Mesenchymal stem cell (in vitro differentiated cells and primary cell): ENCODE data around the gene ANGEL1.
A peak's percentile ranks its signal among the peaks of the same experiment; 100 is the strongest.

Experiments
- DNase-seq: peaks from one replicate; pipeline ENCODE4 v3.0.0-alpha.2; 2013
- H2AFZ ChIP-seq: one replicate; pipeline ENCODE4 v1.6.1; 2013; ENCODE audit warnings: low read depth, mild to moderate bottlenecking, control low read depth, inconsistent platforms, low read length, moderate library complexity
- H2AK5ac ChIP-seq: 2 replicates; pipeline ENCODE4 v1.6.1; 2013; ENCODE audit warnings: low read length, moderate library complexity, mild to moderate bottlenecking, inconsistent platforms; ENCODE audit not compliant: severe bottlenecking
- H2BK120ac ChIP-seq: one replicate; pipeline ENCODE4 v1.6.1; 2013; ENCODE audit warnings: low read depth, mild to moderate bottlenecking, inconsistent platforms, low read length, moderate library complexity
- H2BK12ac ChIP-seq, 2 experiments: one replicate each; pipeline ENCODE4 v1.6.1; 2013; ENCODE audit warnings: inconsistent platforms in 2 of 2, low read length in 2 of 2, mild to moderate bottlenecking in 2 of 2, moderate library complexity in 2 of 2, control low read depth in 1 of 2
- H2BK15ac ChIP-seq: one replicate; pipeline ENCODE4 v1.6.1; 2013; ENCODE audit warnings: mild to moderate bottlenecking, low read depth, inconsistent platforms; ENCODE audit not compliant: poor library complexity, severe bottlenecking
- H2BK5ac ChIP-seq: 2 replicates; pipeline ENCODE4 v1.6.1; 2013; ENCODE audit warnings: low read depth, mild to moderate bottlenecking, low read length, control low read depth, inconsistent platforms; ENCODE audit not compliant: poor library complexity, severe bottlenecking
- H3K14ac ChIP-seq, 2 experiments: one replicate each; pipeline ENCODE4 v1.6.1; 2013; ENCODE audit warnings: inconsistent platforms in 2 of 2, low read length in 2 of 2, control low read depth in 1 of 2, mild to moderate bottlenecking in 1 of 2, moderate library complexity in 1 of 2
- H3K18ac ChIP-seq, 2 experiments: one replicate each; pipeline ENCODE4 v1.6.1; 2013; ENCODE audit warnings: inconsistent platforms in 2 of 2, low read length in 2 of 2, control low read depth in 1 of 2, low read depth in 1 of 2, mild to moderate bottlenecking in 1 of 2
- H3K23ac ChIP-seq, 2 experiments: one replicate each; pipeline ENCODE4 v1.6.1; 2013; ENCODE audit warnings: inconsistent platforms in 2 of 2, low read length in 2 of 2, mild to moderate bottlenecking in 2 of 2, moderate library complexity in 2 of 2, control low read depth in 1 of 2
- H3K27ac ChIP-seq: 2 replicates; pipeline ENCODE4 v1.5.1; 2013; ENCODE audit warnings: mild to moderate bottlenecking, moderate library complexity, low read length, control low read depth, inconsistent platforms; ENCODE audit not compliant: poor library complexity, severe bottlenecking
- H3K27me3 ChIP-seq, 2 experiments: 2 replicates each; pipeline versions ENCODE4 v1.6.1 to v1.7.0; 2013; ENCODE audit warnings: low read length in 2 of 2, mild to moderate bottlenecking in 2 of 2, moderate library complexity in 2 of 2, control low read depth in 1 of 2, inconsistent platforms in 1 of 2; ENCODE audit not compliant: control insufficient read depth in 1 of 2, insufficient read depth in 1 of 2
- H3K36me3 ChIP-seq, 2 experiments: 2 replicates each; pipeline versions ENCODE4 v1.6.1 to v1.7.0; 2013; ENCODE audit warnings: low read length in 2 of 2, control low read depth in 1 of 2, inconsistent platforms in 1 of 2, low read depth in 1 of 2, mild to moderate bottlenecking in 1 of 2; ENCODE audit not compliant: insufficient read depth in 2 of 2, control insufficient read depth in 1 of 2
- H3K4ac ChIP-seq, 2 experiments: one replicate each; pipeline ENCODE4 v1.6.1; 2013; ENCODE audit warnings: inconsistent platforms in 2 of 2, low read length in 2 of 2, mild to moderate bottlenecking in 2 of 2, moderate library complexity in 2 of 2, control low read depth in 1 of 2, low read depth in 1 of 2
- H3K4me1 ChIP-seq: 2 replicates; pipeline ENCODE4 v1.6.1; 2013; ENCODE audit warnings: low read depth, low read length, control low read depth; ENCODE audit not compliant: control insufficient read depth, insufficient read depth
- H3K4me2 ChIP-seq: 2 replicates; pipeline ENCODE4 v1.6.1; 2013; ENCODE audit warnings: low read length, mild to moderate bottlenecking, inconsistent platforms; ENCODE audit not compliant: poor library complexity, severe bottlenecking
- H3K4me3 ChIP-seq, 2 experiments: 2 replicates each; pipeline versions ENCODE4 v1.5.1 to v1.7.0; 2013; ENCODE audit warnings: low read length in 2 of 2, mild to moderate bottlenecking in 2 of 2, control low read depth in 1 of 2, low read depth in 1 of 2; ENCODE audit not compliant: insufficient read depth in 1 of 2
- H3K79me1 ChIP-seq: replicated peaks from 2 replicates; pipeline ENCODE4 v1.6.1; 2013; ENCODE audit warnings: mild to moderate bottlenecking, control low read depth, low read length, inconsistent platforms; ENCODE audit not compliant: poor library complexity, severe bottlenecking
- H3K9ac ChIP-seq: 2 replicates; pipeline ENCODE4 v1.7.0; 2013; ENCODE audit warnings: mild to moderate bottlenecking, low read length, moderate library complexity
- H3K9me3 ChIP-seq: 2 replicates; pipeline ENCODE4 v1.7.0; 2013; ENCODE audit warnings: mild to moderate bottlenecking, low read length; ENCODE audit not compliant: control insufficient read depth
- H4K8ac ChIP-seq: one replicate; pipeline ENCODE4 v1.6.1; 2013; ENCODE audit warnings: inconsistent platforms, mild to moderate bottlenecking, low read length, moderate library complexity
- H4K91ac ChIP-seq: one replicate; pipeline ENCODE4 v1.6.1; 2013; ENCODE audit warnings: mild to moderate bottlenecking, low read length, inconsistent platforms
- WGBS: methylation state at CpG from one replicate; pipeline ENCODE4 v1.1.7; 2013; ENCODE audit warnings: mixed read lengths; 5-methylcytosine and 5-hydroxymethylcytosine counted together

The ANGEL1 gene

DNA sequence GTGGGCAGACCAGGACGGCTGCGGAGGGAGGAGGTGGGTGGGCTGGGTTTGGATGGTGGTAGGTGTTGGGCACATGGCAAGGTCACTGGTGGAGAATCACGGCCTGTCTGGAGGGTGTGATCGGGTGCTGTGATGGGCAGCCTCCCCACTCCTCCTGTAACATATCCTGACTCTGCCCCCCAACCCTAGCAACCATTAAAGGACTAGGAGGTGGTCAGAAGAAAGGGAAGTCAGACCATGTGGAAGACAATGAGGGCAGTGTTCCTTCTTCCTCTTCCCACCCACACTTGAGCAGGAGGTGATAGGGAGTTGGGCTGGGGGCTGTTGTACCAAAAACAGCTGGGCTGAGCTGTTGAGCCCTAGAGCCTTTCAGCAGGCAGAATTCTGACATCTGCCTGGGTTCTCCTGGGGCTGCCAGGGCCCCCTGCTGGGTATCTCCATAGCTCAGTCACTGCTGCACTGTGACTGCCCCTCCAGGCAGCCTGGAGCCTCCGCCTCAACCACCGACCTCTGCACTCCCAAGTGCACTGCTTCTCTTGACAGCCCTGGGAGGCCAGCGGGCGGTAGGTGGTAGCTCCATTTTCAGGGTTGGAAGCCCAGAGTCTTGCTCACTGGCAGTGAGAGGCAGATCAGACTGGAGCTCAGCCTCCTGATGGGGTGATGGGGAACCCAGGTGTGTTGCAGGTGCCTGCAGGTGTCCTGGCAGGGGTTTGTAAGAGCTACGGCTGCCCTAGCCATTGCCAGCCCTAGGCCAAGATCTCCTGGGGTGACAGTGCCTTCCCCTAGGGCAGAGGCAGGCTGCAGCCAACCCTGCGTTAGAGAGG lies 36.0 kb downstream of the ANGEL1 start:
- no peak overlapping the region for H2AFZ ChIP-seq
- peak overlapping the region; percentile 35 for H4K91ac ChIP-seq
- H3K9me3 ChIP-seq: no peaks in the 10 kb centered on the region
- no peak overlapping the region for H3K9ac ChIP-seq
- H3K27me3 ChIP-seq: no peaks in the 10 kb centered on the region
- H3K36me3 ChIP-seq: peaks cover 3 to 36% of the 10 kb centered on the region in 2 experiments
- H3K14ac ChIP-seq: peak overlapping the region in 1 of 2 experiments; percentile 60
- no peak overlapping the region for H3K27ac ChIP-seq
- peak overlapping the region; percentile 15 for H2BK120ac ChIP-seq
- no peak overlapping the region for H3K4ac ChIP-seq
- H3K23ac ChIP-seq: no peak overlapping the region
- no peak overlapping the region for H2BK15ac ChIP-seq
- H3K79me1 ChIP-seq: no peaks in the 10 kb centered on the region
- no peak overlapping the region for H2BK12ac ChIP-seq
- H2AK5ac ChIP-seq: no peak overlapping the region
- H4K8ac ChIP-seq: no peak overlapping the region
- peaks cover 33% of the 10 kb centered on the region for H3K4me1 ChIP-seq
- no peak for DNase-seq
- no peak overlapping the region for H3K4me3 ChIP-seq
- 88% methylated on average over 6 of the region's 10 CpGs for WGBS
- H3K4me2 ChIP-seq: no peak overlapping the region
- no peak overlapping the region for H3K18ac ChIP-seq
- H2BK5ac ChIP-seq: no peak overlapping the region

- WGBS: 96% methylated on average over 53 of the region's 54 CpGs
- peak overlapping the region in 1 of 2 experiments; percentile 22 for H3K18ac ChIP-seq
Measured at GRCh38 chr14:76775695-76776427, 36.8 kb downstream of the ANGEL1 start.

DNA sequence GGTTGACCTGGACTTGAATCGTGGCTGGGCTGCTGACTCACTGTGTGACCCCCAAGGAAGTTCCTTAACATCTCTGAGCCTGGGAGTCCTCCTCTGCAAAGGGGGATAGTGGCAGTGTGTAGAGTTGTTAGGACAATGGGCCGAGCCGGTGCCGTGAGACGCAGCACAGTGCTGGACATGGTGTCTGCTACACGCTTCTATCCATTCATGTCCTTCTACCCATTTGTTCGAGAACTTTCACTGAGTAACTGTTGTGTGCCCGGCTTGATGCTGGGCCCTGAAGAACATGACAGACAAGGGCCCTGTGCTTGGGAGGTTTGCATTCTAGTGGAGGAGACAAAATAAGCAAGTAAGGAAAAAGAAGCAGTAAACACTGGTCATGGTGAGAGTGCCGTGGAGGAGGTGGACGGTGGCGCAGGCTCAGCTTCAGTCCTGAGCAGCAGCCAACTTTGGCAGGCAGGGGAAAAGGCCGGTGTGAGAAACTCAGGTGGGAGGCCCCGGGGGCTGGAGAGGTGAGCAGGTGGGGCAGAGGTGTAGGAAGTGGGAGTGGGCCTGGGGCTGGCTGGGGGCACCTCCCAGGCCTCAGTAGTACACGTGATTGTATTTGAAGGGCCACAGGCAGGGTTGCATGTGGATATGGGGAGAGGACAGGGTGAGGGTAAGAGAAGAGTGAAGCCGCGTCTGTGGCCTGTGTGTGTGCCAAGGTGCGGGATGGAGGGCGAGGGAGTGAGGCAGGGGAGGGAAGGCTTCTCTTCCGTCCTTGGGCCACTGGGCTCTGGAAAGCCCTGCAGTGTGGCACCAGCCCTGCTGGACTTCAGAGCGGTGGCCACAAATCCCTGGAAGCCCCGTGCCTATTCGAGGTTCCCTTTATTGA lies 37.6 kb downstream of the ANGEL1 start:
- Histone ChIP-seq H3K4me3 (peak overlapping the region in 1 of 2 experiments; percentile 10), H2AFZ (no peak overlapping the region), H3K79me1 (no peaks in the 10 kb centered on the region), H3K4me1 (peaks cover 31% of the 10 kb centered on the region), H3K4ac (peak overlapping the region; percentile 24 to 47), H3K9me3 (no peaks in the 10 kb centered on the region), H3K4me2 (no peak overlapping the region), H4K91ac (peak overlapping the region; percentile 81), H2BK120ac (no peak overlapping the region), H4K8ac (peak overlapping the region; percentile 64), H2BK5ac (no peak overlapping the region), H2BK12ac (peak overlapping the region; percentile 50 to 91), H2AK5ac (no peak overlapping the region), H3K14ac (no peak overlapping the region), H3K18ac (peak overlapping the region; percentile 14 to 28), H3K27me3 (no peaks in the 10 kb centered on the region), H3K9ac (no peak overlapping the region), H3K23ac (peak overlapping the region in 1 of 2 experiments; percentile 57), H2BK15ac (peak overlapping the region; percentile 44), H3K36me3 (peaks cover 0 to 26% of the 10 kb centered on the region in 2 experiments), H3K27ac (no peak overlapping the region)
- DNase-seq: no peak
- 94% methylated on average over 22 of the region's 22 CpGs for WGBS

More at GRCh38 chr14:76775695-76776427, 36.8 kb downstream of the ANGEL1 start:
- Histone ChIP-seq H3K4ac (no peak overlapping the region), H3K14ac (no peak overlapping the region), H3K9ac (no peak overlapping the region), H3K36me3 (peaks cover 3 to 29% of the 10 kb centered on the region in 2 experiments), H3K23ac (no peak overlapping the region), H3K79me1 (no peaks in the 10 kb centered on the region), H2BK12ac (peak overlapping the region in 1 of 2 experiments; percentile 65), H3K27me3 (no peaks in the 10 kb centered on the region), H4K91ac (no peak overlapping the region), H3K4me3 (no peak overlapping the region), H2BK15ac (no peak overlapping the region), H3K4me2 (no peak overlapping the region), H2BK5ac (no peak overlapping the region), H3K27ac (no peak overlapping the region), H2AFZ (no peak overlapping the region), H3K4me1 (peaks cover 31% of the 10 kb centered on the region), H2BK120ac (no peak overlapping the region), H3K9me3 (no peaks in the 10 kb centered on the region), H4K8ac (no peak overlapping the region), H2AK5ac (no peak overlapping the region)
- no peak for DNase-seq
